Eye (tissue), 1 donor: ENCODE results near the gene KLK2.

Source experiments
- DNase-seq: peaks from one replicate; pipeline ENCODE4 v3.0.0-alpha.2; 2015

Gene KLK2

DNA sequence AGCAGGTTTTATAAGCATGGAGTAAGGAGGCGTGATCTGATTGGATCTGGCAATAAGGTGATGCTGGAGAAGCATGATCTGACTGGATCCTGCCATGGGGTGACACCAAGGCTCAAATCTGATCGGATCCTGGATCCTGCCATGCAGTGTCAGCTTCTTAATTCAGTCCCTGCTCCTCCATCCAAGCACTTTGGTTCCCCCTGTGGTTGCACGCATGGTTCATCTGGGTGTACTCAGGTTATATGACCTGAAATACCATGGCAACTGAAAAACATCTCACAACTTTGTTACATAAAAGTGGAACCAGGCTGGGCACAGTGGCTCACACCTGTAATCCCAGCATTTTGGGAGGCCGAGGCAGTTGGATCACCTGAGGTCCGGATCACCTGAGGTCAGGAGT lies 55.6 kb downstream of the KLK2 start:
- DNase-seq: no peak
